Kidney epithelial cell (primary cell): ENCODE data around the gene PPP2R2C. TPM values are rescaled to one million over a fixed set of nuclear protein-coding genes. Genes with fewer than 3 reads are reported as not detected.

Source experiments
- DNase-seq: peaks from one replicate; pipeline ENCODE4 v3.0.0-alpha.2; 2010; ENCODE audit warnings: low read depth
- H3K27me3 ChIP-seq: 2 replicates; pipeline ENCODE4 v1.6.0; 2011; ENCODE audit warnings: low read length; ENCODE audit not compliant: control insufficient read depth, insufficient read depth
- H3K36me3 ChIP-seq: 2 replicates; pipeline ENCODE4 v1.5.1; 2011; ENCODE audit warnings: low read length; ENCODE audit not compliant: control insufficient read depth, insufficient read depth
- H3K4me3 ChIP-seq: 2 replicates; pipeline ENCODE4 v1.5.1; 2011; ENCODE audit warnings: low read depth, mild to moderate bottlenecking, control low read depth, low read length
- CTCF ChIP-seq: IDR thresholded peaks from 2 replicates; pipeline ENCODE4 v1.5.1; 2011; ENCODE audit warnings: mild to moderate bottlenecking, moderate library complexity, low read length, control low read depth, inconsistent platforms; ENCODE audit not compliant: insufficient read depth, poor library complexity, severe bottlenecking
- total RNA-seq: library from RNA; depleted of rRNA; stranded (reverse); fragments of >200 nt; gene quantifications from 2 replicates; pipeline ENCODE4 v1.2.3, GENCODE V29; 2015

PPP2R2C gene
- total RNA-seq, 1 donor from 2014 or later: not detected

DNA sequence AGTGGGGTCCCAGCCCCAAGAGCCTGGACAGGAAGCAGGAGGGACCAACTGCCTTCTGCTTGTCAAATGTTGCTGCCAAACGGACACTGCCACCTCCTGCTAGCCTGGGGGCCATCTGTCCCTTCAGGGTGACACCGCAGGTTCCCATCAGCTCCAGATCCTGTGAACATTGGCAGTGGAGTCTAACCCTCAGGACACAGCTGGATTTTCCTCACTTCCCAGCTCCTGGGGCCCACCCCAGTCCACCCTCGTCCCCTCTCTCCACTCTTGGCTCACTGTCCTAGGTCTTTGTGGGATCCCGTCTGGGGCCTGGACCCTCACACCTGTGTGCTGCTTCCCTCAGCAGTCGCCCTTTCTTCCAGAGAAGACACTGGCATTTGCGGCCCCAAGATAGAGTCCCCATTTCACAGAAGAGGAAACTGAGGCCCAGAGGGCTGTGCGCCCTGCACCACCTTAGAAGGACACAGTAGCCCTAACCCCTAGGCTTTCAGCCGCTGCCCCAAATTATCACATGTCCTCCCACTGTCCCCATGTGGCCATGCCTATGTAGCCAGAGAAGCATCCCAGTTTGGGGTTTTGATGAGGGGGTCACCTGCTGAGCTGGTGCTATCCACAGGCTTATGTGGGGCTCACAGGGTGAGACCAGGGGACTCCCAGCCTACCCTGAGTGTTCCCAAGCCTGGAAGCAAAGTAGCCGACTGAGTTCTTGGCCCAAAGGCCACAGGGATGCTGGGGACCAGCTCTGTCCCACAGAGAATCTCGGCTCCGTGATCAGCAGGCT, 20.1 kb downstream of the PPP2R2C start:
- Histone ChIP-seq H3K27me3 (peaks cover 29% of the 10 kb centered on the region), H3K36me3 (no peaks in the 10 kb centered on the region), H3K4me3 (no peak overlapping the region)
- no peak for TF ChIP-seq CTCF
- no peak for DNase-seq

- Histone ChIP-seq H3K36me3 (no peaks in the 10 kb centered on the region), H3K27me3 (peaks cover 26% of the 10 kb centered on the region), H3K4me3 (no peak overlapping the region)
- DNase-seq: no peak
- TF ChIP-seq CTCF: no peak
These were observed 21.1 kb downstream of the PPP2R2C start for GRCh38 chr4:6451309-6451708.

DNA sequence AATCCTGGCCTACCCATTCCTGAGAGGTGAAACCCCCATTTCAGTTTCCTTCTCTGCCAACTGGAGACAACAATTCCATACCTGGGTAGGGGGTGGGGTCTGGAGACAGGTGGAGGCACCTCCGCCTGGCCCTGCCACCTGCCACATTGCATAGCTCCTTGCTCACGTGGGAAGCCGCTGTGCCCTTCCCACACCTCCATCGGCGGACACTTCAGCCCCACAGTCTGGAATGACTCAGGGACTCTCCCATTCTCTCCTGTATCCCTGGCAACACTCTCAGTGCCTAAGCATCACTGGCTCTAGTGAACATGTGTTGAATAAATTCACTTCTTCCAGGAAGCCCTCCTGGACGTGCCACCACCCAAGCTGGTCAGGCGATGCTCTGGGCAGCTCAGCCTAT, 21.7 kb downstream of the PPP2R2C start:
- Histone ChIP-seq H3K36me3 (no peaks in the 10 kb centered on the region), H3K4me3 (no peak overlapping the region), H3K27me3 (peaks cover 26% of the 10 kb centered on the region)
- TF ChIP-seq CTCF: no peak
- no peak for DNase-seq

GRCh38 chr4:6449746-6450369, 22.6 kb downstream of the PPP2R2C start:
- no peak for DNase-seq
- Histone ChIP-seq H3K4me3 (no peak overlapping the region), H3K27me3 (peaks cover 20% of the 10 kb centered on the region), H3K36me3 (no peaks in the 10 kb centered on the region)
- TF ChIP-seq CTCF: no peak

GRCh38 chr4:6449335-6449734, 23.1 kb downstream of the PPP2R2C start:
- H3K27me3 ChIP-seq: peaks cover 20% of the 10 kb centered on the region
- H3K4me3 ChIP-seq: no peak overlapping the region
- no peaks in the 10 kb centered on the region for H3K36me3 ChIP-seq
- no peak for TF ChIP-seq CTCF
- no peak for DNase-seq
